ENCODE data around the gene EXOC4. TPM values are rescaled to one million over a fixed set of nuclear protein-coding genes. Genes with fewer than 3 reads are reported as not detected.
A peak's percentile ranks its signal among the peaks of the same experiment; 100 is the strongest.

The EXOC4 gene
- total RNA-seq, 1 experiment from 2014 or later, result 75.8 TPM

DNA sequence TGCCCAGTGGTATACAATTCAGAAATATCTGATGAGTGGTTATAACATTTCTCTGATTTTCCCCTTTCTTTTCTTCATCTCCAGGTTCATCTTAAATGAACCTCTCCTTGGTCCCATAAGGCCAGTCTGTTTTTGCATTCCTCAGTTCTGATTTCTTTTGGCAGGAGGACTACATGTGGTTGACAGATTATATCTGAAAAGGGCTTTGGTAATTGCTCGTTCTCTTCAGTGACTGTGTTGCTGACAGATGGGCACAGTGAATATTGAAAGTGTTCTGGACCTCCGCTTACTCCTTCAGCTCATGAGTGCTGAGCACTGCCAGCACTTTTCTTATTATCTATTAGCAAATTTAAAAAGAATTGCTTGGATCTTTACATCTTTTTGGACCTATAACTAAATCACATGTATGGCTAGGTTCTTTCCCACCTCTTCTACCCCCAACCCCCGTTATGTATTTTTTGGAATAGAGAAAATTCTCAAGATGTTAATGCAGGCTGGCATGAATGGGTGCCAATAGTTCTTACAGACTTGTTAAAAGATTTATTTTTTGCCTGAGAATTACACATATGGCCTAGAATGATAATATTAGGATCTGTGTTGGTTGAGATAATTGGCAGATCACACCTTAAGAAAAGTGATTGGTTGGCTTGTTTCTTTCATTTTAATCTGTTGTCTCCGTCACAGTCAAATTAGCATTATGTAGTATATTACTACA is 323.0 kb downstream of the EXOC4 start:
- no peaks in the 10 kb centered on the region for H3K23me2 ChIP-seq (ENCODE audit: insufficient read length, low read depth, low read length, poor library complexity, severe bottlenecking)
- H4K91ac ChIP-seq (ENCODE audit: insufficient read length, low read depth, low read length), result no peak overlapping the region
- H3K23ac ChIP-seq (ENCODE audit: insufficient read length, low read depth, low read length), result no peak overlapping the region
- no peak overlapping the region for H4K8ac ChIP-seq (replicated peaks; ENCODE audit: insufficient read length, low read depth, low read length)
- no peaks in the 10 kb centered on the region for H3K79me1 ChIP-seq (ENCODE audit: insufficient read depth, low read depth, low read length, poor library complexity, severe bottlenecking)
- H2AFZ ChIP-seq (ENCODE audit: low read length), result no peak overlapping the region
- H2BK120ac ChIP-seq (ENCODE audit: low read depth, low read length, poor library complexity, severe bottlenecking), result no peak overlapping the region
- H3K4me1 Mint-ChIP-seq, result peaks cover 14 to 17% of the 10 kb centered on the region in 2 experiments
- no peak overlapping the region for H2BK20ac ChIP-seq (ENCODE audit: low read depth, low read length, poor library complexity, severe bottlenecking)
- H3K56ac ChIP-seq (ENCODE audit: insufficient read length, low read depth, low read length), result no peak overlapping the region
- H3K9me3 ChIP-seq (ENCODE audit: control insufficient read depth, low read depth, low read length), result no peaks in the 10 kb centered on the region
- TF ChIP-seq, protein P1, sequence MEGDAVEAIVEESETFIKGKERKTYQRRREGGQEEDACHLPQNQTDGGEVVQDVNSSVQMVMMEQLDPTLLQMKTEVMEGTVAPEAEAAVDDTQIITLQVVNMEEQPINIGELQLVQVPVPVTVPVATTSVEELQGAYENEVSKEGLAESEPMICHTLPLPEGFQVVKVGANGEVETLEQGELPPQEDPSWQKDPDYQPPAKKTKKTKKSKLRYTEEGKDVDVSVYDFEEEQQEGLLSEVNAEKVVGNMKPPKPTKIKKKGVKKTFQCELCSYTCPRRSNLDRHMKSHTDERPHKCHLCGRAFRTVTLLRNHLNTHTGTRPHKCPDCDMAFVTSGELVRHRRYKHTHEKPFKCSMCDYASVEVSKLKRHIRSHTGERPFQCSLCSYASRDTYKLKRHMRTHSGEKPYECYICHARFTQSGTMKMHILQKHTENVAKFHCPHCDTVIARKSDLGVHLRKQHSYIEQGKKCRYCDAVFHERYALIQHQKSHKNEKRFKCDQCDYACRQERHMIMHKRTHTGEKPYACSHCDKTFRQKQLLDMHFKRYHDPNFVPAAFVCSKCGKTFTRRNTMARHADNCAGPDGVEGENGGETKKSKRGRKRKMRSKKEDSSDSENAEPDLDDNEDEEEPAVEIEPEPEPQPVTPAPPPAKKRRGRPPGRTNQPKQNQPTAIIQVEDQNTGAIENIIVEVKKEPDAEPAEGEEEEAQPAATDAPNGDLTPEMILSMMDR (conservative IDR thresholded peaks at IDR 0.05), result no peak
- H3K79me2 ChIP-seq (ENCODE audit: insufficient read depth, low read length), result no peaks in the 10 kb centered on the region
- H3K4me2 ChIP-seq (ENCODE audit: insufficient read depth, insufficient read length, low read length), result no peak overlapping the region
- DNase-seq, result no peak
- H3K27me3 ChIP-seq (ENCODE audit: insufficient read depth, low read length), result no peaks in the 10 kb centered on the region
- H3K27ac ChIP-seq (ENCODE audit: insufficient read length, low read depth, low read length), result no peak overlapping the region
- H3K4me1 ChIP-seq (ENCODE audit: insufficient read depth, low read length), result no peaks in the 10 kb centered on the region; the same call in 1 of the 2 replicates
- H3K18ac ChIP-seq (ENCODE audit: insufficient read length, low read depth, low read length), result no peak overlapping the region
- H3K27ac Mint-ChIP-seq, result peak overlapping the region in 1 of 3 experiments; percentile 19; a peak in 2 of 7 replicates
- H2BK12ac ChIP-seq (ENCODE audit: insufficient read length, low read depth, low read length), result no peak overlapping the region
- no peak overlapping the region for H3K14ac ChIP-seq (ENCODE audit: insufficient read depth, low read length)
- no CpG with 5 or more reads among the region's 4 CpGs for WGBS (ENCODE audit: extremely low coverage, insufficient read length, low lambda C conversion rate)
- no peak overlapping the region for H2AK5ac ChIP-seq (ENCODE audit: insufficient read length, low read length)
- no peak overlapping the region for H2BK5ac ChIP-seq (ENCODE audit: insufficient read length, low read length)
- no peaks in the 10 kb centered on the region for H3K27me3 Mint-ChIP-seq (ENCODE audit: low read depth)
- no peaks in the 10 kb centered on the region for H3K9me3 Mint-ChIP-seq
- H3K4ac ChIP-seq (ENCODE audit: low read depth, low read length), result no peak overlapping the region
- H3K9ac ChIP-seq (ENCODE audit: extremely low read depth, insufficient read length, low read length), result no peak overlapping the region
- H2BK15ac ChIP-seq (ENCODE audit: low read depth, low read length), result no peak overlapping the region
- H3K4me3 Mint-ChIP-seq, result no peak overlapping the region
- peaks cover 0 to 2% (median 0%) of the 10 kb centered on the region in 3 experiments; a peak in 1 of 7 replicates for H3K36me3 Mint-ChIP-seq (ENCODE audit: insufficient read depth in 1 of 3, low read depth in 3 of 3)
- H4K20me1 ChIP-seq (ENCODE audit: control insufficient read depth, insufficient read depth, insufficient read length), result no peaks in the 10 kb centered on the region
- no peak overlapping the region for H3T11ph ChIP-seq (ENCODE audit: low read length)
- H4K5ac ChIP-seq (ENCODE audit: insufficient read length, low read depth, low read length), result no peak overlapping the region
